Measurements from ENCODE around the gene ZCCHC17.
"Not testable (repeated sequence)": the region's sequence is repeated elsewhere in the genome, so short reads cannot be mapped to it uniquely, and the experiment has no call there.

ZCCHC17 gene

GRCh38 chr1:31273619-31274018 lies 23.2 kb upstream of the ZCCHC17 start:
- DNase-seq (ENCODE audit: insufficient read length) (no peak), FAIRE-seq (no peak)
- no peak for TF ChIP-seq POLR2A (IDR thresholded peaks at IDR 0.05; ENCODE audit: low read depth, low read length)
- TF ChIP-seq POLR2AphosphoS5 (IDR thresholded peaks at IDR 0.05; ENCODE audit: low read depth, low read length): no peak
- TF ChIP-seq TAF1 (IDR thresholded peaks at IDR 0.05; ENCODE audit: borderline replicate concordance, low read depth, low read length): no peak

- not testable (repeated sequence) for DNase-seq (ENCODE audit: insufficient read length); FAIRE-seq
These were observed 14.4 kb upstream of the ZCCHC17 start for GRCh38 chr1:31282426-31282825.

GRCh38 chr1:31287791-31288190 lies 9.0 kb upstream of the ZCCHC17 start:
- DNase-seq (ENCODE audit: insufficient read length): not testable (repeated sequence)
- peak; percentile 74 for FAIRE-seq

GRCh38 chr1:31289021-31289420 lies 7.8 kb upstream of the ZCCHC17 start:
- no peak for FAIRE-seq
- no peak for DNase-seq (ENCODE audit: insufficient read length)
- TF ChIP-seq TAF1 (IDR thresholded peaks at IDR 0.05; ENCODE audit: borderline replicate concordance, low read depth, low read length): no peak
- TF ChIP-seq POLR2AphosphoS5 (IDR thresholded peaks at IDR 0.05; ENCODE audit: low read depth, low read length): no peak
- TF ChIP-seq POLR2A (IDR thresholded peaks at IDR 0.05; ENCODE audit: low read depth, low read length): no peak

GRCh38 chr1:31295874-31296485 lies 852 bp upstream of the ZCCHC17 start:
- DNase-seq (ENCODE audit: insufficient read length): no peak
- no peak for TF ChIP-seq POLR2A (IDR thresholded peaks at IDR 0.05; ENCODE audit: low read depth, low read length)
- no peak for TF ChIP-seq TAF1 (IDR thresholded peaks at IDR 0.05; ENCODE audit: borderline replicate concordance, low read depth, low read length)
- TF ChIP-seq POLR2AphosphoS5 (IDR thresholded peaks at IDR 0.05; ENCODE audit: low read depth, low read length): no peak
- no peak for FAIRE-seq

GRCh38 chr1:31297277-31298247 lies 730 bp downstream of the ZCCHC17 start:
- TF ChIP-seq POLR2A (IDR thresholded peaks at IDR 0.05; ENCODE audit: low read depth, low read length) (no peak), POLR2AphosphoS5 (IDR thresholded peaks at IDR 0.05; ENCODE audit: low read depth, low read length) (no peak), TAF1 (IDR thresholded peaks at IDR 0.05; ENCODE audit: borderline replicate concordance, low read depth, low read length) (no peak)
- no peak for DNase-seq (ENCODE audit: insufficient read length)
- no peak for FAIRE-seq

- FAIRE-seq (no peak), DNase-seq (ENCODE audit: insufficient read length) (no peak)
- TF ChIP-seq POLR2AphosphoS5 (IDR thresholded peaks at IDR 0.05; ENCODE audit: low read depth, low read length): no peak
- no peak for TF ChIP-seq TAF1 (IDR thresholded peaks at IDR 0.05; ENCODE audit: borderline replicate concordance, low read depth, low read length)
- no peak for TF ChIP-seq POLR2A (IDR thresholded peaks at IDR 0.05; ENCODE audit: low read depth, low read length)
These were observed 2.5 kb downstream of the ZCCHC17 start for GRCh38 chr1:31299365-31299764.

- no peak for DNase-seq (ENCODE audit: insufficient read length)
- no peak for FAIRE-seq
These were observed 3.4 kb downstream of the ZCCHC17 start for GRCh38 chr1:31300193-31300592.

GRCh38 chr1:31302709-31303441 lies 6.0 kb downstream of the ZCCHC17 start:
- TF ChIP-seq POLR2A (IDR thresholded peaks at IDR 0.05; ENCODE audit: low read depth, low read length) (no peak), POLR2AphosphoS5 (IDR thresholded peaks at IDR 0.05; ENCODE audit: low read depth, low read length) (no peak), TAF1 (IDR thresholded peaks at IDR 0.05; ENCODE audit: borderline replicate concordance, low read depth, low read length) (no peak)
- DNase-seq (ENCODE audit: insufficient read length): no peak
- FAIRE-seq: no peak

More at GRCh38 chr1:31300193-31300592, 3.4 kb downstream of the ZCCHC17 start:
- no peak for TF ChIP-seq POLR2AphosphoS5 (IDR thresholded peaks at IDR 0.05; ENCODE audit: low read depth, low read length)
- no peak for TF ChIP-seq TAF1 (IDR thresholded peaks at IDR 0.05; ENCODE audit: borderline replicate concordance, low read depth, low read length)
- no peak for TF ChIP-seq POLR2A (IDR thresholded peaks at IDR 0.05; ENCODE audit: low read depth, low read length)

- DNase-seq (ENCODE audit: insufficient read length): no peak
These were observed 9.4 kb downstream of the ZCCHC17 start for GRCh38 chr1:31306278-31306677.

GRCh38 chr1:31308036-31308435 lies 11.2 kb downstream of the ZCCHC17 start:
- FAIRE-seq: no peak
- TF ChIP-seq POLR2A (IDR thresholded peaks at IDR 0.05; ENCODE audit: low read depth, low read length): no peak
- TF ChIP-seq POLR2AphosphoS5 (IDR thresholded peaks at IDR 0.05; ENCODE audit: low read depth, low read length): no peak
- no peak for TF ChIP-seq TAF1 (IDR thresholded peaks at IDR 0.05; ENCODE audit: borderline replicate concordance, low read depth, low read length)
- DNase-seq (ENCODE audit: insufficient read length): no peak

More at GRCh38 chr1:31306278-31306677, 9.4 kb downstream of the ZCCHC17 start:
- FAIRE-seq: no peak
- TF ChIP-seq POLR2AphosphoS5 (IDR thresholded peaks at IDR 0.05; ENCODE audit: low read depth, low read length) (no peak), POLR2A (IDR thresholded peaks at IDR 0.05; ENCODE audit: low read depth, low read length) (no peak), TAF1 (IDR thresholded peaks at IDR 0.05; ENCODE audit: borderline replicate concordance, low read depth, low read length) (no peak)
